ENCODE data around the gene TRAPPC2L. TPM values are rescaled to one million over a fixed set of nuclear protein-coding genes. Genes with fewer than 3 reads are reported as not detected.
A peak's percentile ranks its signal among the peaks of the same experiment; 100 is the strongest.

Gene TRAPPC2L
- total RNA-seq, 1 experiment from 2014 or later = 82.0 TPM

GRCh38 chr16:88837806-88838205 lies 19.1 kb upstream of the TRAPPC2L start (continued):
- no peak for TF ChIP-seq TEAD4 (CRISPR knock-in tag; IDR thresholded peaks at IDR 0.05)
- TF ChIP-seq ZNF138 (CRISPR knock-in tag; conservative IDR thresholded peaks at IDR 0.05) = no peak
- TF ChIP-seq ATF3 (CRISPR knock-in tag; conservative IDR thresholded peaks at IDR 0.05) = no peak
- TF ChIP-seq SMAD3 (CRISPR knock-in tag; IDR thresholded peaks at IDR 0.05; ENCODE audit: borderline replicate concordance) = no peak
- TF ChIP-seq CTCF (IDR thresholded peaks at IDR 0.05) = no peak
- no peak for TF ChIP-seq ZNF423 (CRISPR knock-in tag; IDR thresholded peaks at IDR 0.05)
- TF ChIP-seq AR (CRISPR knock-in tag; IDR thresholded peaks at IDR 0.05) = no peak

GRCh38 chr16:88838566-88838965 lies 18.4 kb upstream of the TRAPPC2L start:
- TF ChIP-seq ZNF671 (CRISPR knock-in tag; IDR thresholded peaks at IDR 0.05) = no peak
- Mint-ChIP-seq H3K4me3 (no peak overlapping the region), H3K27ac (no peak overlapping the region), H3K27me3 (ENCODE audit: low read depth) (no peaks in the 10 kb centered on the region), H3K36me3 (peaks cover 6% of the 10 kb centered on the region), H3K4me1 (no peaks in the 10 kb centered on the region), H3K9me3 (no peaks in the 10 kb centered on the region)
- ChIA-PET POLR2A (no interaction called here), CTCF (interaction anchor here (1.0 to 2.2 kb wide), 3 partner anchors 19 to 101 kb away, joined by 4 to 8 read pairs (median 5); partner anchors contain the start of genes GALNS and TRAPPC2L)
- no peak for DNase-seq (ENCODE audit: low spot score)
- no peak for ATAC-seq

- ATAC-seq = no peak
- DNase-seq (ENCODE audit: low spot score) = peak; percentile 22
- Mint-ChIP-seq H3K36me3 (peaks cover 6% of the 10 kb centered on the region), H3K9me3 (no peaks in the 10 kb centered on the region), H3K27me3 (ENCODE audit: low read depth) (no peaks in the 10 kb centered on the region), H3K27ac (no peak overlapping the region), H3K4me1 (no peaks in the 10 kb centered on the region), H3K4me3 (no peak overlapping the region)
- ChIA-PET POLR2A (no interaction called here), CTCF (interaction anchor here (1.0 to 2.2 kb wide), 3 partner anchors 18 to 102 kb away, joined by 4 to 8 read pairs (median 5); partner anchors contain the start of genes GALNS and TRAPPC2L)
- TF ChIP-seq ZNF532 (CRISPR knock-in tag; IDR thresholded peaks at IDR 0.05; ENCODE audit: borderline replicate concordance) (no peak), PRDM15 (CRISPR knock-in tag; IDR thresholded peaks at IDR 0.05) (no peak), MLX (CRISPR knock-in tag; IDR thresholded peaks at IDR 0.05) (no peak), ZNF512 (CRISPR knock-in tag; IDR thresholded peaks at IDR 0.05; ENCODE audit: borderline replicate concordance) (no peak), IRF2 (CRISPR knock-in tag; IDR thresholded peaks at IDR 0.05; ENCODE audit: borderline replicate concordance, low read depth) (no peak), ATF1 (CRISPR knock-in tag; IDR thresholded peaks at IDR 0.05) (no peak), ESRRA (CRISPR knock-in tag; IDR thresholded peaks at IDR 0.05; ENCODE audit: borderline replicate concordance) (no peak), NR2C2 (CRISPR knock-in tag; IDR thresholded peaks at IDR 0.05) (no peak), OVOL2 (CRISPR knock-in tag; IDR thresholded peaks at IDR 0.05; ENCODE audit: borderline replicate concordance) (no peak)
Observed at GRCh38 chr16:88839026-88839529, 17.8 kb upstream of the TRAPPC2L start.

All from WTC11 (cell line).